Suprapubic skin (tissue), 4 donors: ENCODE measurements around the gene COL4A5. TPM values are rescaled to one million over a fixed set of nuclear protein-coding genes. Genes with fewer than 3 reads are reported as not detected.
"Not testable (repeated sequence)": the region's sequence is repeated elsewhere in the genome, so short reads cannot be mapped to it uniquely, and the experiment has no call there.

Experiments
- DNase-seq, 2 donors: peaks; one replicate each; pipeline ENCODE4 v3.0.0-alpha.2; 2019; ENCODE audit warnings: low spot score in 2 of 2
- H3K27ac ChIP-seq: fragments of 200-600 bp; sonication (generic); one replicate; pipeline ENCODE4 v1.5.1; 2019
- H3K27me3 ChIP-seq: fragments of 200-600 bp; sonication (generic); one replicate; pipeline ENCODE4 v1.5.1; 2019
- H3K36me3 ChIP-seq: fragments of 200-600 bp; sonication (generic); one replicate; pipeline ENCODE4 v1.5.1; 2019
- H3K4me1 ChIP-seq: fragments of 200-600 bp; sonication (generic); one replicate; pipeline ENCODE4 v1.5.1; 2019
- H3K4me3 ChIP-seq: fragments of 200-600 bp; sonication (generic); one replicate; pipeline ENCODE4 v1.5.1; 2019; ENCODE audit warnings: mild to moderate bottlenecking
- H3K9me3 ChIP-seq: fragments of 200-600 bp; sonication (generic); one replicate; pipeline ENCODE4 v1.5.1; 2019
- CTCF ChIP-seq, 2 donors: fragments of 200-600 bp in 1 of 2; fragments of 450-650 bp in 1 of 2; sonication (generic) in 1 of 2; IDR thresholded peaks; one replicate each; pipeline ENCODE4 v1.5.1; 2016 to 2019; ENCODE audit warnings: antibody characterized with exemption in 2 of 2, mild to moderate bottlenecking in 1 of 2, moderate library complexity in 1 of 2
- EP300 ChIP-seq: sonication (generic); formaldehyde crosslinking; IDR thresholded peaks from one replicate; pipeline ENCODE4 v1.6.1; 2017; ENCODE audit warnings: antibody characterized with exemption
- POLR2A ChIP-seq, 2 donors: fragments of 450-650 bp; IDR thresholded peaks; one replicate each; pipeline ENCODE4 v1.6.1; 2017; ENCODE audit warnings: antibody characterized with exemption in 2 of 2, mild to moderate bottlenecking in 2 of 2, moderate library complexity in 2 of 2
- POLR2AphosphoS5 ChIP-seq, 3 donors: sonication (generic); formaldehyde crosslinking; IDR thresholded peaks; one replicate each; pipeline ENCODE4 v1.6.1; 2017; ENCODE audit warnings: antibody characterized with exemption in 3 of 3
- WGBS: methylation state at CpG from one replicate; pipeline ENCODE4 v1.1.5; 2018; 5-methylcytosine and 5-hydroxymethylcytosine counted together
- total RNA-seq, 4 donors: library from RNA; depleted of rRNA; stranded (reverse); fragments of >200 nt; gene quantifications; one replicate each; pipeline ENCODE4 v1.1.0, GENCODE V29; 2016

Gene COL4A5
- total RNA-seq, result 100 to 1,000 TPM in 1 of 4 donors, 10 to 100 TPM in 3; 52.3 to 151 (median 60.2) TPM

DNA sequence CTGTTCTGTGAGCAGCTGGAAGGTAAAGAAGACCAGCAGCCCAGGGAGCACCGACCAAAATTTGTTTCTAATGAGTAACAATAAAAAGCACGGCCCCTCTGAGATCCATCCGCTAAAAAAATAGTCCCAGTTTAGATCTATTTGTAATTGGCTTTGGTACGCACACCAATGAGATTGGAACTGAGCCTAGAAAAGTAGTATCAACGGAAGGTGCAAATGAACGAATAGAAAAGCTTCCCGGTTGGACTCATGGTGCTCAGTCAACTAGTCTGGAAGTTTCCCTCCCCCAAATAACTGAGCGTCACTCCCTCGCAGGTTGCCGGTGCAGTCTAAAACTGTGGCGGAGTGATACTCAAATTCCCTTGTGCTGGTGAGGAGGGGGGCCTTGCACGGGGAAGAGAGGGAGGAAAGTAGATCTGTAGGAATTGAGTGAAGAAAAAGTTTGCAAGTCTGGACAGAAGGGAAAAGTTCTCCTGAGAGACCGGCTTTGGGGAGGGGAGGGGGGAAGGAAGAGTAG is at the start of gene COL4A5:
Gene COL4A5 (plus strand): TSS at position 413 of the 517 bp plus-strand sequence. CDS start 288 bp downstream, outside the sequence.
- Histone ChIP-seq H3K27me3 (no peaks in the 10 kb centered on the region), H3K4me1 (peaks cover 10% of the 10 kb centered on the region), H3K36me3 (no peaks in the 10 kb centered on the region), H3K4me3 (peak within 1 kb of the TSS; percentile 51), H3K9me3 (no peaks in the 10 kb centered on the region), H3K27ac (peak within 1 kb of the TSS; percentile 70)
- 16% methylated on average over 13 of the region's 13 CpGs for WGBS
- TF ChIP-seq CTCF (IDR thresholded peaks at IDR 0.05), result no peak
- TF ChIP-seq EP300, result no peak
- DNase-seq, result no peak

DNA sequence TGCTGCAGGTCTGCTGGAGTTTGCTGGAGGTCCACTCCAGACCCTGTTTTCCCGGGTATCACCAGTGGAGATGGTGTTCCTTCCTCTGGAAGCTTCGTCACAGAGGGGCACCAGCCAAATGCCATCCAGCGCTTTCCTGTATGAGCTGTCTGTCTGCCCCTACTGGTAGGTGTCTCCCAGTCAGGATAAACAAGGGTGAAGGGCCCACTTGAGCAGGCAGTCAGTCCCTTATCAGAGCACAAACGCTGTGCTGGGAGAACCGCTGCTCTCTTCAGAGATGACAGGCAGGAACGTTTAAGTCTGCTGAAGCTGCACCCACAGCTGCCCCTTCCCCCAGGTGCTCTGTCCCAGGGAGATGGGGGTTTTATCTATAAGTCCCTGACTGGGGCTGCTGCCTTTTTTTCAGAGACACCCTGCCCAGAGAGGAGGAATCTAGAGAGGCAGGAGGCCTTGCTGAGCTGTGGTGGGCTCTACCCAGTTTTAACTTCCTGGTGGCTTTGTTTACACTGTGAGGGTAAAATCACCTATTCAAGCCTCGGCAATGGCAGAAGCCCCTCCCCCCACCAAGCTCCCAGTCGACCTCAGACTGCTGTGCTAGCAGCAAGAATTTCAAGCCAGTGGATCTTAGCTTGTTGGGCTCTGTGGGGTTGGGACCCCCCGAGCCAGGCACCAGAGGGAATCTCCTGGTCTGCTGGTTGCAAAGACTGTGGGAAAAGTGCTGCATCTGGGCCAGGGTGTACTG is 48.5 kb upstream of the COL4A5 start:
- WGBS, result 74% methylated on average over 3 of the region's 9 CpGs
- H3K4me1 ChIP-seq, DNase-seq: not testable (repeated sequence)

DNA sequence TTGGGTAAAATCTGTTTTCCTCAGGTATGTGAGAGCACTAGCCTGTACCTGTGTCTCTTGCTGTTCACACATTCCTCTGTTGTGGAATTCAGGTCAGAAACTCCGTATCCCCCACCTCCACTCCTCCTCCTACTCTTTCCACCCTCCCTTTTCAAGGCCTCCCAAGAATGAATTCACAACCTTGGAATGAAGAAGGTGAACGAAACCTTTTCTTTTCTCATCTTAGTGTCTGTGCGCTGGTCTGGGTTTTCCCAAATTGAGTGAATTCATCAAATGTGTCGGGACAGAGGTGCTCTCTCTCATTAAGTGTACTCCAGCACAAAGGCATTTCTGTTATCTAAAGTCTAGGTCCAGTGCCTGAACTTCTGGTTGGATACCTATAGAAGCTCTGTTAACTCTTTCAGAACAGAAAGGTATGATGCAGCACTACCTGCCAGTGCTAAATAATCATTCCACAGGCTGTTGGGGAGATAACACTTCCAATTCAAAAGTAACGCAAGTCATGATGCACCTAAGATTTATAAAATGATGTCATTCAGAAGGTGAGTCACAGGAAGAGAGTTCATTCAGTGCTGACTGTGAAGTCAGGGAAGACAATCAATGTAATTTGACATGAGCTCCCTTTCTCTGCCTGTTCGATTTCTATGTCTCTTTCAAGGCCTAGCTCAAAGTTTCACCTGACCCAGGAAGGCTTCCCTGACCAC is 43.3 kb upstream of the COL4A5 start:
- no peaks in the 10 kb centered on the region for H3K27me3 ChIP-seq
- no peaks in the 10 kb centered on the region for H3K36me3 ChIP-seq
- H3K27ac ChIP-seq, result no peak overlapping the region
- no peak overlapping the region for H3K4me3 ChIP-seq
- H3K4me1 ChIP-seq, result no peaks in the 10 kb centered on the region
- DNase-seq, result no peak
- no peak for TF ChIP-seq CTCF (IDR thresholded peaks at IDR 0.05)
- no peak for TF ChIP-seq EP300
- no peak for TF ChIP-seq POLR2AphosphoS5 (IDR thresholded peaks at IDR 0.05)
- WGBS, result 52% methylated on average over 6 of the region's 6 CpGs
- H3K9me3 ChIP-seq, result no peaks in the 10 kb centered on the region

More for the DNA sequence above, 48.5 kb upstream of the COL4A5 start:
- H3K9me3 ChIP-seq, H3K27ac ChIP-seq, H3K36me3 ChIP-seq, H3K4me3 ChIP-seq, H3K27me3 ChIP-seq: not testable (repeated sequence)

GRCh38 chrX:108396986-108397385 is 42.7 kb upstream of the COL4A5 start:
- WGBS, result 76% methylated on average over 1 of the region's 1 CpG
- Histone ChIP-seq H3K27me3 (no peaks in the 10 kb centered on the region), H3K36me3 (no peaks in the 10 kb centered on the region), H3K9me3 (no peaks in the 10 kb centered on the region), H3K27ac (no peak overlapping the region), H3K4me1 (no peaks in the 10 kb centered on the region), H3K4me3 (no peak overlapping the region)
- no peak for DNase-seq
- TF ChIP-seq POLR2AphosphoS5 (IDR thresholded peaks at IDR 0.05), result no peak
- no peak for TF ChIP-seq POLR2A (IDR thresholded peaks at IDR 0.05)
- TF ChIP-seq CTCF (IDR thresholded peaks at IDR 0.05), result no peak
- TF ChIP-seq EP300, result no peak

GRCh38 chrX:108397627-108398391 is 41.8 kb upstream of the COL4A5 start:
- H3K36me3 ChIP-seq, result no peaks in the 10 kb centered on the region
- no peaks in the 10 kb centered on the region for H3K4me1 ChIP-seq
- DNase-seq, result no peak
- H3K27ac ChIP-seq, result no peak overlapping the region
- no peaks in the 10 kb centered on the region for H3K27me3 ChIP-seq
- 52% methylated on average over 6 of the region's 6 CpGs for WGBS
- no peak overlapping the region for H3K4me3 ChIP-seq
- TF ChIP-seq POLR2A (IDR thresholded peaks at IDR 0.05), result no peak
- TF ChIP-seq CTCF (IDR thresholded peaks at IDR 0.05), result no peak
- no peak for TF ChIP-seq EP300
- TF ChIP-seq POLR2AphosphoS5 (IDR thresholded peaks at IDR 0.05), result no peak
- H3K9me3 ChIP-seq, result no peaks in the 10 kb centered on the region
